Activated CD8-positive, alpha-beta memory T cell treated with anti-CD3 and anti-CD28 coated beads, Interleukin-2, amount 50 U/mL, for 48 hours (primary cell): ENCODE data around the gene DMBX1.

Experiments
- DNase-seq: peaks from one replicate; pipeline ENCODE4 v3.0.0-alpha.2; 2020

The DMBX1 gene

DNA sequence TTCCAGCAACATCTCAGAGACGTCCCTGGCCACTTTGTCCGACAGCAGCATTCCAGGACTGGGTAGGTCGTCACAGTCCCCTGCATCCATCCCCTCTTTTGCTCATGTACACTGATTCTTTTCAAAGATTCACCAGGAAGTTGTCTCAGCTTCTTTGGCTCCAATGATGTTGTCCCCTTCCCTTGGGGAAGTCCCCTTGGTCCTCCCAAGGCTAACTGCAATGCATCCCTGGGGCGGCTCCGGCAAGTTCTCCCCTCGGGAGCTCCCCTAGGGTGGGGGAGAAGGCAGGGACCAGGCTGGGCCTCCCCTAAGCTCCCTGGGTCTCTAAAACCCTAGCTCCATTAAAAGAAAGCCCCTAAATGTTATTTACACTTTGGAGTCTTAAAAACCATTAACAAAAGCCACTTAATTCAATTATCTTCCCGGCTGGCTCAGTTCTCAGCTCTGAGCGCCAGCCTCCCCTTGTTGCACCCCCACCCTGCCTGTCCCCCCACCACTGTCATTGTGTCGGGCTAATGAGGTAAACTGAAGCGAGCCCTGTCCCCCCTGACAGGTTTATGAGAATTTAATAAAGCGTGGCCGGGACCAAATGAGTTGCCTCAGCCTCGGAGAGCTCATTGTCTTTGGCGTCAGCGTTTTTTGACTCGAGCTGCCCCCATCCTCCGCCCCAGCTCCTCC is 36.5 kb downstream of the DMBX1 start:
- no peak for DNase-seq

DNA sequence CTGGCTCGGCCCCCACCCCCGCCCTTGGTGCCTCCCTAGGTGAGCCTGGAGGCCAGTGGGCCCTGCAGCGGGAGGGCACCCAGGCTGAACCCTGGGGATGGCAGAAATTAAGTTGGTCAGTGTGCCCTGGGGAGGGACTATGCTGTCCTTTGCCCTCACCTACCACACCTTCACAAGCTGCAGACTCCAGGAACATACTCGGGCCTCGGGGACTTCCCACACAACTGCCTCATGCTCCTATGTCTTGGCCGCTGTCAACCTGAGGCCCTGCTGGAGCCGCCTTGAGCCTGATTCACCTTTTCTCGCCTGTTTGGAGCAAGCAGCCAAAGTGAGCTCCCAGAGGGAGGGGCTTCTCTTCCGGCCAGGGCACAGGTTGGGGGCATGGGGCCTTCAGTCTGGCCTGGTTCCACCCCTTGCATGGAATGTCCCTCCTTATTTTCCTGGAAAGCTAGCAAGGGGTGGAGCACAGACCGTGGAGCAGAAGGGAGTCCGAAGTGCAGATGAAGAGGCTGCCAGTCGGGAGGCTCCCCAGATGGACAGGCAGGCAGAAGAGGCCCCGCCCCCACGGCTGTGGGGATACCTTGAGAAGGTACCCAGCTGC is 37.2 kb downstream of the DMBX1 start:
- no peak for DNase-seq

DNA sequence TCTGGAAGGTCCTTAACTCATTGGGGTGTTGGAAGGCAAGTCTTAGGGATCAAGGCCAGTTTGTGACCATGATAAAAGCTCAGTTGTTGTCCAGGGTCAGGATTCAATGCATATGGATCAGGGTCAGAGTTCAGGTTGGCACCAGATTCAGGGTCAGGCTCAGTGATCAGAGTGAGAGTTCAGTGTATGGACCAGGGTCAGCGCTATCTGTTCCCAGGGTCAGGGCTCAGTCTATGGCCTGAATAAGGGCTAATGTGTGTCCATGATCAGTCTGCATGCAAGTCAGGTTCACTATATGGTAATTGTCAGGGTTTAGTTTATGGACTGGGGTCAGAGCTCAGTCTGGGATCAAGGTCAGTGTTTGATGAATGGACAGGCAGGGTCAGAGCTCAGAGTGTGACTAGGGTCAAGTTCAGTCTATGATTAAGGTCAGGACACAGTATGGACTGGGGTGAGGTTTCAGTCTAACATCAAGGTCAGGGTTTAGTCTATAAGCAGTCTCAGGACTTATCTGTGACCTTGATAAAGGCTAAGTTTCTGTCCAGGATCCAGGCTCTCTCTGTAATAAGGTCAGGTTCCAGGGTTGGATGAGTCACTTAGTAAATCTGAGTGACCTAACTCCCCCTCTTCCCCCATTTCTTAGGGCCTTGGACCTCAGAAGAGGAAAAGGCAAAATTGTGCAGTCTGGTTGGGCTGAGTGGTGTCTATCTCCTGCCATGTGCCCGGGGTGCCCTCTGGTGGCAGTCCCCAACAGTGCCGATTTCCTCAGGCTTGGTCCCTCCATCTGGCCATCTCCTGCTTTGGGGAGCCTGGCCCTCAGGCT is 38.0 kb downstream of the DMBX1 start:
- peak; percentile 88 for DNase-seq

DNA sequence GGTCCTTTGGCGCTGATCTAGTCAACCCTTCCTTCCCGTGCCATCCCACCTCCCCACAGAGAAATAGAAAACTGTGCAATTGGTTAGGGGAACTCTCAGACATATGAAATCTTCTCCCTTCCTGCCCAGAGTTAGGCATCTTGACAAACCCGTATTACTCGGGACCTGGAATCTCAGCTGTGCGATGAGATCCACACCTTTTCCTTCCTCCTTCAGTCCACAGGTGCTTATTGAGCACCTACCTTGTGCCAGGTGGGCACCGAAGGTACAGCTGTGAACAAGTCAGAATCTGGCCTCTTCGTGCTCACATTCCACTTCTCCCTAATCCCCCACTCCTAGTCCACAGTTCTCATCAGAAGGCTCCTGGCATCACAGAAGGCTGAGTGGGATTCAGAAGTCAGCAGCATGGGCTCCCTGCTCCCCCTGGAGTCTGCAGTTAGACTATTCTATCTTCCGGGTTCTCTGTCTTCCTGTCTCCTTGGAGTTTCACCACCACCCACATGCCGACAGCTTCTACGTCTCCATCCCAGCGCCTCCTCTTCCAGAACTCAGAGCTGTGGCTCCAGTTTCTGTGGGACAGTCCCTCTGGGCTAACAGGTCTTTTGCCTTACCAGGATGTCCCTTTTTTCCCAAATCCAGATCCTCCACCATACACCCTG is 38.8 kb downstream of the DMBX1 start:
- no peak for DNase-seq

DNA sequence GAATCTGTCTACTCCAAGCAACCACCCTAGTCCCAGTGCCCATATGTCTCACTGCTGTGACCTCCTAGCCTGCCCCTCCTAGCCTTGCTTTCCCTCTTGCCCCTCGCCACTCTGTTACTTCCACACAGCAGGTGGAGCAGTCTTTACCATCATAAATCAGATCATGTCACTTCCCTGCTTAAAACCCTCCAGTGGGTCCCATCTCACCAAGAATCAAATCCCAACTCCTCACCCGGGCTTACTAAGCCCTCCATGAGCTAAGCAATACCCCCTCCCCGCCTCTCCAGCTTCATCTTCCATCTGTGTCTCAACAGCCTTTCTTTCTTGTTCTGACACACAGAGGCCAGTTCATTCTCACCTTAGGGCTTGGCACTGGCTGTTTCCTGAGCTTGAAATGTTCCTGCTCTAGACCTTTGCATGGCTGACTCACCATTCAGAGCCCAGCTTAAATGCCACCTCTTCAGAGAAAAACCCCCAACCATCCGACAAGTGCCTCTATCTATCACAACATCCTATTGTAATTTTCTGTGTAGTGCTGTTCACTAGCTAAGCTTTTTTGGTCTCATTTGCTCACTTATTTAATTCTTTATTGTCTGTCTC is 39.5 kb downstream of the DMBX1 start:
- DNase-seq = no peak

DNA sequence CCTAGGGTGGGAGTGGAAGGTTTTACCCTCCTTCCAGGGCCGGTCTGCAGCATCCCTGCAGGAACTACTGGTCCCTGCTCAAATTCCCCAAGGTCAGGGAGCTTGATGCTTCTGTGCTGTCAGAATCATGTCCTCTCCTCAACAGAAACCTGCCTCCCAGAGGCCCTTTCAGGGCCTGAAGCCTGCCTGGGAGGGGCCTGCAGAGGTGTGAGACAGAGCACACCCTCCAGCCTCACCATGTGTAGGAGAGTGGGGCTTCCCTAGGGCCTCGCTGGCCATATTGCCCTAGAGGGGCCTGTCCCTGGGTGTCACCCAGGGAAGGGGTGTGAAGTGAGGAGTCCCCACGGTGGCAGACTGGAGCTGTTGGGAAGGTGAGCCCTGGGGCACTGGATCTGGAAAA is 40.7 kb downstream of the DMBX1 start:
- DNase-seq = no peak

DNA sequence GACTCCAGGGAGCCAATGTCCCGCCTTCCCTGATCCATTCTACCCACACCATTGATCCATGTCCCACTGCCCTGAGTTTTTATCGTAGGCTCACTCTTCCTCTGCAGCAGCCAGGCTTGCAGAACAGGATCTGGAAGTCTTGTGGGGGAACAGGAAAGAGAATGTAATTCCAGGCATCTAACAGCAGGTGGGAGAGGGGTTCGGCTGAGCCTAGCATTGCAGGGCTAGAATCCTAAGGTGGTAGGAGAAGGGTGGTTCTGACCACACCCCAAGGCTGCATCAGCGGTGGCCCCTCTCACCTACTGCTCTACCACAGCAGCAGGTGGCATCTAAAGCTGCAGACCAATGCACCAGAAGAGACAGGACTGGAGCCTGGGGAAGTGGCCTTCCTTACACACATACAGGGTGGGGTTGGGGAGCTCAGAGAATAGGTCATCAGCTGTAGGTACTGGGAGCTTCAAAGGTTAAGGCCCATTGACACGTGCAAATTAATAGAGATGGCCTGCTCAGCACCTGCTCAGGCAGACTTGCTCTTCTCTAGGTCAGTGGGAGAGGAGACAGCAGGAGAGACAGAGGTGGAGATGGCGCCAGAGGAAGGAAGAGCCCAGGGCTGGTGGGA is 41.3 kb downstream of the DMBX1 start:
- DNase-seq = no peak

DNA sequence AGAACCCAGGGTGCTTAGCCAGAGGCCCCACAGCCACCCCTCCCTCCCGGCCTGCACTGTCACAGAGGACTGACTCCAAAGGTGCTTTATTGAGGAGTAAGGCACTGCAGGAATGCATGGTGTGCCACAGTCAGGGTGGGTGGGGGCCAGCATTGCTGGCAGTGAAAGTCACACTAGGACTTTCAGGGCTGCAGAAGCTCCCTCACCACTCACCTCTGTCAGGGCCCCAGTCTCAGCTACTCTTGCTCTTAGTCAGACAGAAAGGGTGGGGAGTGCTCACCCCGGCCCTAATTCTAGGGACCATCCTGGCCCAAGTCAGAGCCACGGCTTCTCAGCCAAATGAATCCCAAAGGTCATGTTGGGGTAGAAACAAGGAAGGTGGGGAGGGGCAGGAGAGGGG is 42.5 kb downstream of the DMBX1 start:
- no peak for DNase-seq

DNA sequence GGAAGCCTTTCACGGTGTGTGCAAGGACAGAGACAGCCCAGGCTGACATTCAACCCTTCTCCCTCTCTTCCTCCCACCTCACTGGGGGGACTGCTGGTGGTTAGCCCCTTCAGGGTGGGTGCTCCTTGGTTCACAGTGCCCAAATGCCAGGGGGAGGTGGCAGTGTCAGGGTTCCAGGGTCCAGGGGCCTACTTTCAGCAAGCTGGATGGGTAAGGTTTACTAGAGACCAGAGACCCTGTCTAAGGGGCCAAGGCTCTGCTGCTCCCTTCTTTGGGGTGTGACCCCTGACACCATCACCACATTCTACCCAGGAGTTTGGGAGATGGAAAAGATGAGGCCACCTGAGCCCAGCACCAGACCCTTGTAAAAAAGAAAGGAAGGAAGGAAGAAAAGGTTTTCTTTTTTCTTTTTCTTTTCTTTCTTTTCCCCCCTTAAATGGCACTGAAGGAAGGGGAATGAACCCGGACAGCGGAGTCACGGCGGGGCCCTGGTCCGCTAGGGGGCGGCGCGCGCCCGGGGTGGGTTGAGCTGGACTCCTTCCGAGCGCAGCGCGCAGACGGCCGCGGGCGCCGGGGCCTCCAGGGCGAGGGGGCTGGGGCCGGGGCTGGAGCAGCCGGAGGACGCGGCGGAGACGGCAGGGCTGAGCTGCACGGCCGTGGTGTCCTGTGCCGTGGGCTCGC is 43.0 kb downstream of the DMBX1 start:
- DNase-seq = peak; percentile 88

DNA sequence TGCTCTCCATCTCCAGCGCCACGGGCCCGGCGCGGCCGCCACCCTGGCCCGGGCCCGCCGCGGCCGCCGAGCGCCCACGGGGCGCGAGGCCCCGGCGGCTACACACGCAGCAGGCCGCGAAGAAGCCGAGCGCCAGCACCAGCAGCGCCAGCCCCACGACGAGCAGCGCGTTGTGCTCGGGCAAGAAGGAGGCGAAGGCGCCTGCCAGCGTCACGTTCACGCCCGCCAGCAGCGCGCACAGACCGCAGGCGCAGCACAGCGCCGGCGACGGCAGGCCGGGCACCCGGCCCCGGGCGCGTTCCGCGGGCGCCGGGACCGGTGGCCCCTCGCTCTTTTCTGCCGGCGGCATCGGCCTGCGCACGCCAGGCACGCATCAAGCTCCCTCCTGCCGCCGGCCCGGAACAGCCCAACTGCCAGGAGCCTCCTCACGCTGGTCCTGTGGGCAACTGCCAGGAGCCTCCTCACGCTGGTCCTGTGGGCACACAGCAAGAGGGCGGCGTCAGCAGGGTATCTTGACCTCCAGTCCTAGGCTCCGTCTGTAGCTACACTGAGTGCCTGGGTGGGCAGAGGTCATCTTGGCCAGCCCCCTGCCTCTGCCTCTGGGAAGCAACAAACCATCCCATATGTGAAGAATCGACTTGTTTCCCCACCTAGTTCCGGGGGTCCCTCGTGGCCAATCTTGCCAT is 43.7 kb downstream of the DMBX1 start:
- peak; percentile 71 for DNase-seq

DNA sequence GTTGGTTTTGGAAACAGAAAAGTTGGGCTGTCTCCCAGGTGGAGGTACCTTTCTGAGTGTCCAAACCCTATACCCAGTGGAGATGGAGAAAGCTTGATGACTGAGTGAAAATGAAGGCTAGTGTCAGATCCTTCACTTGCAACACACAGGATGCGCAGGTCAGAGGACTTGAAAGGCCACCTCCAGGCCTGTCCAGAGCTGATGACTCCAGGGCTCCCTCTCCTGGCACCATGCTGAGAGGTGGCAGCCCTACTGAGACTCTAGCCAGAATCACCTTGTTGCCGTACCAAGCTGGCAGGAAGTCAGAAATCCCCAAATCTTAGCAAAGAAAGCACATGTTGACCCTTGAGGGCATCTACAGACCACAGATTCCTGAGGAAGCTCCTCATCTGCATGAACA is 45.4 kb downstream of the DMBX1 start:
- DNase-seq = no peak

DNA sequence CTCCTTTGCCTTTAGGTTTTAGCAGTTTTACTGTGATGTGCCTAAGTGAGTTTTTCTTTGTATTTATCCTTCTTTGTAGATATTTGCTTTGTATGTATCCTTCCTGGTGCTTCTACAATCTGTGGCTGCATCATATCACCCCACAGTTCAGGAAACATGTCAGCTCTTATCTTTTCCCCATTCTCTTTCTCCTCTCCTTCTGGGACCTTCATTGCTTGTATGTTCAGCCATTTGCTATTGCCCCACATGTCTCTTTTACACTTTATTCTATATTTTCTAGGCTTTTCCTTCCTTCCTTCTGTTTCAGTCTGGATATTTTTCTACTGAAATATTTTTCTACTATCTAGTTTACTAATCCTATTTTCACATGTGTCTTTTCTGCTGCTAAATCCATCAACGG is 46.9 kb downstream of the DMBX1 start:
- DNase-seq = no peak

DNA sequence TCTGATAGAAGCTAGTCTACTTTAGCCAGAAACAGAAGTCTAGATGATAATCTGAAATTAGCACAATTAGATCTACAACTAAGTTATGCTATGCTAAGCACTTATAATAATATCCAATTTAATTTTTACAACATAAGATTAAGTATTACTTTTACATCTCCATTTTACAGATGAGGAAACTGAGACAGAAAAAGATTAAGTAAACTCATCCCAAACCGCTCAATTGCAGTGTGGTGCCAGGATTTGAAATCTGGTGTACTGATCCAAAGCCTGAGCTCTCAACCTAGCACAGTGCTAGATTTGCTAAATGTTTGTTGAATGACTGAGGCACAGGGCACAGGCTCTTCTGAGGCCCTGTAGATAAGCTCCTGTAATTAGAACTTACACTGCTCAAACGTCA is 48.0 kb downstream of the DMBX1 start:
- DNase-seq = no peak

DNA sequence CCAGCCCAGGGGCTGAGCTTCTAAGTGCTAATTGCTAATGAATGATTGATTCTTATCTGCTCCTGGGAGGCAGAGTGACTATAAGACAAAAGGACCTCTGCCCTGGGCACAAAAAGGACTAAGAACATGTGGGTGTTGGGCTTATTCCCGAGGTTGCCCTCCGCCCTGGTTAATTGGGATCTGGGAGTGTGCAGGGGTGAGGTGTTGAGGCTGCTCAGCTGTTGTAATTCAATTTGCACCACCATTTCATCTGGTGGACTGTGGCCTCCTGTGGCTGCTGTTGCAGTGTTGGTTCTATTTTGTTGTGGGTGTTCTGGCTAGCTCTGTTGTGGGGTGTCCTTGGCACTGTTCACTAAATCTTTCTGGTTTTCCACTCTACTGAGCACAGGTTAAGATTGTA is 48.5 kb downstream of the DMBX1 start:
- DNase-seq = no peak
